ENCODE results near the gene DZIP3. TPM values are rescaled to one million over a fixed set of nuclear protein-coding genes. Genes with fewer than 3 reads are reported as not detected.

DZIP3 gene
- total and polyA plus RNA-seq, 2 of the 8 experiments (the other 6 are each of a cell fraction or from before 2014, with no cell fraction given) = 10.4 to 24.3 TPM

- H2BK12ac ChIP-seq (ENCODE audit: low read depth, low read length) = no peak overlapping the region
- no peak overlapping the region for H3K4me2 ChIP-seq (ENCODE audit: insufficient read depth in 1 of 2, low read depth in 2 of 2, low read length in 2 of 2)
- H2AK5ac ChIP-seq (ENCODE audit: low read depth, low read length) = no peak overlapping the region
- H3K27ac ChIP-seq (ENCODE audit: low read depth, low read length) = no peak overlapping the region
- H3K9me3 ChIP-seq (ENCODE audit: insufficient read depth in 2 of 2, low read depth in 1 of 2, low read length in 1 of 2) = no peaks in the 10 kb centered on the region
- TF ChIP-seq, protein P1, sequence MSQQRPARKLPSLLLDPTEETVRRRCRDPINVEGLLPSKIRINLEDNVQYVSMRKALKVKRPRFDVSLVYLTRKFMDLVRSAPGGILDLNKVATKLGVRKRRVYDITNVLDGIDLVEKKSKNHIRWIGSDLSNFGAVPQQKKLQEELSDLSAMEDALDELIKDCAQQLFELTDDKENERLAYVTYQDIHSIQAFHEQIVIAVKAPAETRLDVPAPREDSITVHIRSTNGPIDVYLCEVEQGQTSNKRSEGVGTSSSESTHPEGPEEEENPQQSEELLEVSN (IDR thresholded peaks at IDR 0.05) = no peak
- TF ChIP-seq KDM4A (IDR thresholded peaks at IDR 0.05; ENCODE audit: low read depth, low read length, severe bottlenecking) = no peak
- H3K56ac ChIP-seq (replicated peaks; ENCODE audit: insufficient read length, low read depth, low read length) = no peak overlapping the region
- H3K23ac ChIP-seq (ENCODE audit: insufficient read length) = no peak overlapping the region
- H2AFZ ChIP-seq (ENCODE audit: low read length) = no peak overlapping the region
- no peak overlapping the region for H3K4ac ChIP-seq (replicated peaks; ENCODE audit: insufficient read length, low read depth, low read length)
- peaks cover 0 to 1% (median 0%) of the 10 kb centered on the region in 4 experiments; a peak in 1 of 7 replicates for H3K27me3 ChIP-seq (replicated peaks in 1 of 4; ENCODE audit: control insufficient read depth in 3 of 4, extremely low read depth in 1 of 4, insufficient read depth in 3 of 4, low read length in 3 of 4)
- peaks cover 0 to 17% (median 2%) of the 10 kb centered on the region in 4 experiments; a peak in 4 of 8 replicates for H3K36me3 ChIP-seq (ENCODE audit: control insufficient read depth in 2 of 4, insufficient read depth in 4 of 4, low read length in 3 of 4)
- no peak overlapping the region for H2BK5ac ChIP-seq (ENCODE audit: low read depth, low read length)
- H2BK120ac ChIP-seq (replicated peaks; ENCODE audit: low read depth, low read length) = no peak overlapping the region
- H4K8ac ChIP-seq (ENCODE audit: extremely low read depth, insufficient read depth, low read length) = no peak overlapping the region
- DNase-seq (ENCODE audit: low read depth in 1 of 2, low spot score in 2 of 2) = no peak
- H4K20me1 ChIP-seq (replicated peaks in 1 of 2; ENCODE audit: control insufficient read depth in 1 of 2, insufficient read depth in 2 of 2, low read length in 2 of 2) = no peaks in the 10 kb centered on the region
- no peak overlapping the region for H4K5ac ChIP-seq (ENCODE audit: insufficient read length, low read depth, low read length)
- POLR2A ChIA-PET (ENCODE audit: partially characterized antibody) = interaction anchor here (0.6 kb wide), 1 partner anchor 33 kb away, joined by 3 read pairs; no protein-coding TSS in a partner anchor
- no peaks in the 10 kb centered on the region for H3K79me2 ChIP-seq (ENCODE audit: control insufficient read depth in 1 of 2, insufficient read depth in 2 of 2, low read length in 2 of 2)
- H3K4me1 ChIP-seq (replicated peaks in 1 of 4; ENCODE audit: control insufficient read depth in 3 of 4, insufficient read depth in 4 of 4, low read length in 3 of 4) = no peaks in the 10 kb centered on the region
- FAIRE-seq = no peak
- no peak overlapping the region for H3K14ac ChIP-seq (ENCODE audit: insufficient read length)
- H3K9ac ChIP-seq (replicated peaks in 1 of 4; ENCODE audit: extremely low read depth in 1 of 4, low read depth in 3 of 4, low read length in 3 of 4) = no peak overlapping the region
- no peak overlapping the region for H2BK20ac ChIP-seq (ENCODE audit: low read length)
- CTCF ChIA-PET (ENCODE audit: partially characterized antibody) = interaction anchor here (1.4 kb wide), 1 partner anchor 209 kb away, joined by 3 read pairs; no protein-coding TSS in a partner anchor
- H3K79me1 ChIP-seq (ENCODE audit: low read depth, low read length) = no peaks in the 10 kb centered on the region
- no peak overlapping the region for H4K91ac ChIP-seq (replicated peaks; ENCODE audit: insufficient read length, low read length)
- H2BK15ac ChIP-seq (ENCODE audit: low read length) = no peak overlapping the region
- H3K4me3 ChIP-seq (ENCODE audit: extremely low read depth in 1 of 4, insufficient read depth in 2 of 4, low read depth in 3 of 4, low read length in 4 of 4) = no peak overlapping the region
- H3K23me2 ChIP-seq (ENCODE audit: low read depth, low read length) = no peaks in the 10 kb centered on the region
- no peak overlapping the region for H3K18ac ChIP-seq (ENCODE audit: extremely low read depth, low read length)
Observed at GRCh38 chr3:108672701-108673100, 83.2 kb downstream of the DZIP3 start.

All from H1 (cell line).